Glutamatergic neuron (in vitro differentiated cells): ENCODE measurements around the gene GFRA4. TPM values are rescaled to one million over a fixed set of nuclear protein-coding genes. Genes with fewer than 3 reads are reported as not detected.
"Not testable (repeated sequence)": the region's sequence is repeated elsewhere in the genome, so short reads cannot be mapped to it uniquely, and the experiment has no call there.

ENCODE experiments used
- DNase-seq: peaks from one replicate; pipeline ENCODE4 v3.0.0; 2022
- H3K27ac Mint-ChIP-seq: one replicate; pipeline ENCODE4 v1.8.0; 2020; ENCODE audit warnings: mild to moderate bottlenecking, mixed read lengths, inconsistent platforms; ENCODE audit not compliant: unreplicated experiment
- H3K27me3 Mint-ChIP-seq: one replicate; pipeline ENCODE4 v1.8.0; 2020; ENCODE audit warnings: mild to moderate bottlenecking, moderate library complexity, mixed read lengths, inconsistent platforms; ENCODE audit not compliant: unreplicated experiment
- H3K36me3 Mint-ChIP-seq: one replicate; pipeline ENCODE4 v1.8.0; 2020; ENCODE audit warnings: mild to moderate bottlenecking, mixed read lengths, inconsistent platforms; ENCODE audit not compliant: unreplicated experiment
- H3K4me1 Mint-ChIP-seq: one replicate; pipeline ENCODE4 v1.8.0; 2020; ENCODE audit warnings: mild to moderate bottlenecking, low read depth, mixed read lengths, inconsistent platforms; ENCODE audit not compliant: unreplicated experiment
- H3K4me3 Mint-ChIP-seq: one replicate; pipeline ENCODE4 v1.8.0; 2020; ENCODE audit warnings: mild to moderate bottlenecking, mixed read lengths, inconsistent platforms; ENCODE audit not compliant: unreplicated experiment
- H3K9me3 Mint-ChIP-seq: one replicate; pipeline ENCODE4 v1.8.0; 2020; ENCODE audit warnings: mild to moderate bottlenecking, moderate library complexity, mixed read lengths, inconsistent platforms; ENCODE audit not compliant: unreplicated experiment
- CTCF ChIP-seq: fragments of 200-600 bp; sonication (generic); IDR thresholded peaks from one replicate; pipeline ENCODE4 v1.5.0; 2021; ENCODE audit not compliant: partially characterized antibody, unreplicated experiment
- total RNA-seq: library from RNA; stranded (reverse); fragmentation: NEBNext Ultra II Directional; extraction: Animal tissue kit (Norgen Biotek cat#: 25700); gene quantifications from one replicate; pipeline ENCODE4 v1.2.1, GENCODE V29; 2021; ENCODE audit not compliant: unreplicated experiment

Gene GFRA4
- total RNA-seq, 1 donor from 2014 or later = not detected

DNA sequence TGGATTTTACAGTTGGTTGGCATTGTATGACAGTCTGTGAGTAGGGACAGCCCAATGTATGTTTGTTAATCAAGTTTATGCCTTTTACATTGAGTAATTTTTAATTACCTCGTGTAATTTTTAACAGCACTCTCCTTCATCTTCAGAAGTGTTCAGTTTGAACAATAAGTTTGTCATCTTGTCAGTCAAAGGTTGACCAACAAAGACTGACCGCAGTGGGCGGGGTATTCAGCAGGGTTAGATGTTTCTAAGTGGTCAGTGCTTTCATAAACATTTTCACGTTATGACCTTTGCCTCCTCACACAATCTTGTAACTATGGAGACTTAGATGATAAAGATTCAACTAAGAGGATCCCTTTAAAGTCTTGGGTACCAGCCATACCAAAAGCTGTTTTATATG lies 40.8 kb downstream of the GFRA4 start:
- no peak for TF ChIP-seq CTCF
- DNase-seq = no peak
- no peak overlapping the region for H3K27ac Mint-ChIP-seq
- peaks cover 9% of the 10 kb centered on the region for H3K4me1 Mint-ChIP-seq
- no peak overlapping the region for H3K4me3 Mint-ChIP-seq
- H3K27me3 Mint-ChIP-seq = peaks cover 2% of the 10 kb centered on the region
- H3K9me3 Mint-ChIP-seq = no peaks in the 10 kb centered on the region
- H3K36me3 Mint-ChIP-seq = no peaks in the 10 kb centered on the region

DNA sequence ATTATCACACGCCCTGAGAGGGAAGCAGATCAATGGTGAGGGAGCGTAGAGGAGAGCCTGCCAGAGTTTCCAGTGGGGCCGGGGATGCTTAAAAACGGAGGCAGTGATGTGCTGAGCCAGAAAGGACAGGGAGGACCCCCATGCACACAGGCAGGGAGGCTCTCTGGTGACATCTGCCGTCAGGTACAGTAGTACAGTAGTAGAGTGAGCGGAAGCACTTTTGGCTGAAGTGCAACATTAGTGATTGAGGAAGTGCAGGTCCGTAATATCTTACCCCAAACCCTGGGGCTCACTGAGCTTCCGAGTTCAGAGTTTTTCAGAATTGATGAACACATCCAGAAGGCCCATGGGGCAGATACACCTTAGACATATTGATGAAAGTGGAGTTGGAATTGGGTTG lies 42.1 kb downstream of the GFRA4 start:
- DNase-seq = no peak
- H3K27ac Mint-ChIP-seq = no peak overlapping the region
- peaks cover 5% of the 10 kb centered on the region for H3K9me3 Mint-ChIP-seq
- peaks cover 10% of the 10 kb centered on the region for H3K4me1 Mint-ChIP-seq
- no peak for TF ChIP-seq CTCF
- peaks cover 4% of the 10 kb centered on the region for H3K36me3 Mint-ChIP-seq
- no peak overlapping the region for H3K4me3 Mint-ChIP-seq
- H3K27me3 Mint-ChIP-seq = peaks cover 2% of the 10 kb centered on the region

DNA sequence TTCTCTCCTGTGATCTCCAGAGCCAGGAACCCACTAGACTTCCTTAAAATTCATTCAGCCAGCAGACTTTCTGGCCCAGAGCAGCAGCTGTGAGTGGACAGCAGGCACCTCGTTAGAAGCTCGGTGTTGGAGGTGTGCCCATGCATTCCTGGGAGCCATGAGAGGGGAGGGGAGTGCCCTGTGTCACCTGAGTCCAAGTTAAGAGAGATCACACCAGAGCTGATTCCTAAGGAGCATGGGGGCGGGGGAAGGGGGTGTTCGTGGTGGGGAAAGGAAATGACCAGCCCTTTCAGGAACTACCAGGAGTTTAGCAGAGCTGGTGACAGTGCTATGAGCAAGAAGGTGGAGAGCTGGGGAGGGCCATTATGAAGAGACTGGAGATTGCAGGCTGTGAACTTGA lies 46.9 kb downstream of the GFRA4 start:
- no peak for DNase-seq
- H3K27ac Mint-ChIP-seq = peak overlapping the region; percentile 13
- peaks cover 2% of the 10 kb centered on the region for H3K27me3 Mint-ChIP-seq
- peaks cover 5% of the 10 kb centered on the region for H3K9me3 Mint-ChIP-seq
- H3K4me3 Mint-ChIP-seq = no peak overlapping the region
- no peak for TF ChIP-seq CTCF
- H3K36me3 Mint-ChIP-seq = peaks cover 4% of the 10 kb centered on the region
- peaks cover 15% of the 10 kb centered on the region for H3K4me1 Mint-ChIP-seq

DNA sequence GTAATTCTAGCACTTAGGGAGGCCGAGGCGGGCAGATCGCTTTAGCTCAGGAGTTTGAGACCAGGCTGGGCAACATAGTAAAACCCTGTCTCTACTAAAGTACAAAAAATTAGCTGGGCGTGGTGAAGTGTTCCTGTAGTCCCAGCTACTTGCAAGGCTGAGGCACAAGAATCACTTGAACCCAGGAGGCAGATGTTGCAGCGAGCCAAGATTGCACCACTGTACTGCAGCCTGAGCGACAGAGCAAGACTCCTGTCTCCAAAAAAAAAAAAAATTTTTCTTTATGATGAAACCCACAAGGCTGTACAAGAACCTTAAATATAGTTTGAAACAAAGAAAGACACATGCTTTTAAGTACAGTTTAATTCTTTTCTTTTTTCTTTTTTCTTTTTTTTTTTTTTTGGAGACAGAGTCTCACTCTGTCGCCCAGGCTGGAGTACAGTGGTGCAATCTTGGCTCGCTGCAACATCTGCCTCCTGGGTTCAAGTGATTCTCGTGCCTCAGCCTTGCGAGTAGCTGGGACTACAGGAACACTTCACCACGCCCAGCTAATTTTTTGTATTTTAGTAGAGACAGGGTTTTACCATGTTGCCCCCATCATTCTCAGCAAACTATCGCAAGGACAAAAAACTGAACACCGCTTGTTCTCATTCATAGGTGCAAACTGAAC lies 47.9 kb downstream of the GFRA4 start:
- DNase-seq, H3K36me3 Mint-ChIP-seq, H3K9me3 Mint-ChIP-seq, H3K4me3 Mint-ChIP-seq, H3K27me3 Mint-ChIP-seq, H3K27ac Mint-ChIP-seq: not testable (repeated sequence)
- peaks cover 15% of the 10 kb centered on the region for H3K4me1 Mint-ChIP-seq

- Mint-ChIP-seq H3K27me3 (peaks cover 2% of the 10 kb centered on the region), H3K4me3 (no peak overlapping the region), H3K4me1 (peaks cover 15% of the 10 kb centered on the region), H3K36me3 (peaks cover 4% of the 10 kb centered on the region), H3K27ac (no peak overlapping the region), H3K9me3 (peaks cover 5% of the 10 kb centered on the region)
- no peak for DNase-seq
- no peak for TF ChIP-seq CTCF
Observed at GRCh38 chr20:3614466-3614865, 48.7 kb downstream of the GFRA4 start.
